Activated naive CD8-positive, alpha-beta T cell (primary cell): ENCODE measurements around the gene NCAM2.

Source experiments
- H3K27ac Mint-ChIP-seq: one replicate; pipeline ENCODE4 v1.8.0; 2021; ENCODE audit warnings: mixed read lengths
- H3K27me3 Mint-ChIP-seq: one replicate; pipeline ENCODE4 v1.8.0; 2021; ENCODE audit warnings: mixed read lengths
- H3K36me3 Mint-ChIP-seq: one replicate; pipeline ENCODE4 v1.8.0; 2021; ENCODE audit warnings: mixed read lengths
- H3K4me1 Mint-ChIP-seq: one replicate; pipeline ENCODE4 v1.8.0; 2021; ENCODE audit warnings: low read depth, mixed read lengths
- H3K4me3 Mint-ChIP-seq: one replicate; pipeline ENCODE4 v1.8.0; 2021; ENCODE audit warnings: mild to moderate bottlenecking, mixed read lengths
- H3K9me3 Mint-ChIP-seq: one replicate; pipeline ENCODE4 v1.8.0; 2021; ENCODE audit warnings: low read depth, mixed read lengths

Gene NCAM2

GRCh38 chr21:21230672-21231071 lies 232.5 kb downstream of the NCAM2 start:
- Mint-ChIP-seq H3K4me3 (no peak overlapping the region), H3K4me1 (no peaks in the 10 kb centered on the region), H3K27me3 (no peaks in the 10 kb centered on the region), H3K36me3 (no peaks in the 10 kb centered on the region), H3K27ac (no peak overlapping the region), H3K9me3 (no peaks in the 10 kb centered on the region)

- Mint-ChIP-seq H3K4me3 (no peak overlapping the region), H3K27ac (no peak overlapping the region)
Measured at GRCh38 chr21:21231913-21232312, 233.7 kb downstream of the NCAM2 start.

GRCh38 chr21:21232320-21232719 lies 234.1 kb downstream of the NCAM2 start:
- no peaks in the 10 kb centered on the region for H3K27me3 Mint-ChIP-seq
- H3K9me3 Mint-ChIP-seq, result no peaks in the 10 kb centered on the region
- H3K36me3 Mint-ChIP-seq, result no peaks in the 10 kb centered on the region
- H3K27ac Mint-ChIP-seq, result no peak overlapping the region
- no peak overlapping the region for H3K4me3 Mint-ChIP-seq
- H3K4me1 Mint-ChIP-seq, result no peaks in the 10 kb centered on the region

More at GRCh38 chr21:21231913-21232312, 233.7 kb downstream of the NCAM2 start:
- Mint-ChIP-seq H3K36me3 (no peaks in the 10 kb centered on the region), H3K9me3 (no peaks in the 10 kb centered on the region), H3K27me3 (no peaks in the 10 kb centered on the region), H3K4me1 (no peaks in the 10 kb centered on the region)

DNA sequence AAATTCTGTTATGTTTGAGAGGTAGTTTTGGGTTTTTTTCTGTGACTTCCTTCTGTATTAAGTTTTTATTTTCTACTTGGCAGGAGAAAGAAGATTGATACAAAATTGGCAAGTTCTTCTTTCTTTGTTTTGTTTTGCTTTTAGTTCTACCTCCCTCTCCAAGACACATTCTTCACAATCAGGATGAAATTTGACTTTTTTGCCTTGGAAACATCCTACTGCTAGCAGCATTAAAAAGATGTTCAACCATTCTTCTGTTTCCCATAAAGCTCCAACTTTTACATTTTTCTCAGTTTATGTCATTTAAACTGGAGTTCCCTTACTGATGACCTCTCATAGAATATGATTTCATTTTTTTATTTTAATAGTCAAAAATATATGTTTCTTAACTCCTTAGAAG lies 234.8 kb downstream of the NCAM2 start:
- Mint-ChIP-seq H3K4me3 (no peak overlapping the region), H3K27ac (no peak overlapping the region), H3K36me3 (no peaks in the 10 kb centered on the region), H3K27me3 (no peaks in the 10 kb centered on the region), H3K4me1 (no peaks in the 10 kb centered on the region), H3K9me3 (no peaks in the 10 kb centered on the region)

GRCh38 chr21:21236996-21237395 lies 238.8 kb downstream of the NCAM2 start:
- Mint-ChIP-seq H3K27me3 (no peaks in the 10 kb centered on the region), H3K36me3 (no peaks in the 10 kb centered on the region), H3K4me1 (no peaks in the 10 kb centered on the region), H3K4me3 (no peak overlapping the region), H3K27ac (no peak overlapping the region), H3K9me3 (no peaks in the 10 kb centered on the region)

- Mint-ChIP-seq H3K4me3 (no peak overlapping the region), H3K4me1 (no peaks in the 10 kb centered on the region), H3K9me3 (peaks cover 5% of the 10 kb centered on the region), H3K27ac (no peak overlapping the region), H3K36me3 (no peaks in the 10 kb centered on the region), H3K27me3 (no peaks in the 10 kb centered on the region)
Measured at GRCh38 chr21:21238629-21239400, 240.6 kb downstream of the NCAM2 start.

GRCh38 chr21:21241391-21241790 lies 243.2 kb downstream of the NCAM2 start:
- Mint-ChIP-seq H3K9me3 (peaks cover 5% of the 10 kb centered on the region), H3K4me3 (no peak overlapping the region), H3K36me3 (no peaks in the 10 kb centered on the region), H3K27me3 (no peaks in the 10 kb centered on the region), H3K27ac (no peak overlapping the region), H3K4me1 (no peaks in the 10 kb centered on the region)

DNA sequence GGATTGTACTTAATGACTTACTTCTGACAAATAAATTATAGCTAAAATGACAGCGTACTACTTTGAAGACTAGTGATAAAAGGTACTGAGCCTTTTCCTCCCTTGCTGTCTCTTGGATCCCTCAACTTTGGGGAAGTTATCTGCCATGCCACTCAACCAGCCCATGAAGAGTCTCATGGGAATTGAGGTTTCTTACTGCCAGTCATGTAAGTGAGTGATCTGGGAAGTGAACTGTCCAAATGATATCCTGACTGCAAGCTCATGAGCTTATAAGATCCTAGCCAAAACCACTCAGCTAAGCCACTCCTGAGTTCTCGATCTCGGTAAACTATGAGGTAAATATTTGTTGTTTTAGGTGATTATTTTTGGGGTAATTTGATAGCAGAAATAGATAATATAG lies 247.8 kb downstream of the NCAM2 start:
- H3K36me3 Mint-ChIP-seq, result no peaks in the 10 kb centered on the region
- no peaks in the 10 kb centered on the region for H3K27me3 Mint-ChIP-seq
- H3K27ac Mint-ChIP-seq, result no peak overlapping the region
- H3K4me1 Mint-ChIP-seq, result no peaks in the 10 kb centered on the region
- H3K9me3 Mint-ChIP-seq, result peaks cover 5% of the 10 kb centered on the region
- H3K4me3 Mint-ChIP-seq, result no peak overlapping the region

DNA sequence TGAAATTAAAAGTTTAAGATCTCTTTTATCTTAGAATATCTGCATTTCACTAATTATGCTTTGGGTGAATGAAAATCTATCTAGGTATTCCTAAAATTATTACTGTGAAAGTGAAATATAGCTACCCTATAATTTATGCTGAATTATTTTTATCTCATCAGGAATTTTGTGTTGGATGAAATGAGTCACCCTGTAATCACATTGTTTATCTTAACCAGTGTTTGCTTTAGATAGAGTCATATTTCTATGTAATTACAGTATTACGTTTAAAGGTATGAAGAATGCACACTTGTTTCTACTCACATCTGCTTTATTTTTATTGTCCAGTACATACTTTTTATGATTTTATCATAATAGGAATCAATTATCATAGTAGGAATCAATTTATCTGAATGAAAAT lies 249.2 kb downstream of the NCAM2 start:
- no peaks in the 10 kb centered on the region for H3K27me3 Mint-ChIP-seq
- no peaks in the 10 kb centered on the region for H3K4me1 Mint-ChIP-seq
- H3K36me3 Mint-ChIP-seq, result no peaks in the 10 kb centered on the region
- H3K4me3 Mint-ChIP-seq, result no peak overlapping the region
- H3K9me3 Mint-ChIP-seq, result peaks cover 3% of the 10 kb centered on the region
- no peak overlapping the region for H3K27ac Mint-ChIP-seq

DNA sequence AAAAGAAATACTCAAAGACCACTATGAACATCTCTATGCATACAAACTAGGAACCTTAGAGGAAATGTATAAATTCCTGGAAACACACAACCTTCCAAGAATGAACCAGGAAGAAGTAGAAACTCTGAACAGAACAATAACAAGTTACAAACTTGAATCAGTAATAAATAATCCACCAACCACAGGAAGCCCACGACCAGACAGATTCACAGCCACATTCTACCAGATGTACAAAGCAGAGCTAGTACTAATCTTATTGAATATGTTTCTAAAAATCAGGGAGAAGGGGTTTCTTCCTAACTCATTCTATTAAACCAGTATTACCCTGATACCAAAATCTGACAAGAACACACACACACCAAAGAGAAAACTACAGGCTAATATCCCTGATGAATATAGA lies 263.8 kb downstream of the NCAM2 start:
- H3K36me3 Mint-ChIP-seq, result no peaks in the 10 kb centered on the region
- peaks cover 5% of the 10 kb centered on the region for H3K9me3 Mint-ChIP-seq
- no peak overlapping the region for H3K4me3 Mint-ChIP-seq
- no peaks in the 10 kb centered on the region for H3K27me3 Mint-ChIP-seq
- no peaks in the 10 kb centered on the region for H3K4me1 Mint-ChIP-seq
- H3K27ac Mint-ChIP-seq, result no peak overlapping the region

DNA sequence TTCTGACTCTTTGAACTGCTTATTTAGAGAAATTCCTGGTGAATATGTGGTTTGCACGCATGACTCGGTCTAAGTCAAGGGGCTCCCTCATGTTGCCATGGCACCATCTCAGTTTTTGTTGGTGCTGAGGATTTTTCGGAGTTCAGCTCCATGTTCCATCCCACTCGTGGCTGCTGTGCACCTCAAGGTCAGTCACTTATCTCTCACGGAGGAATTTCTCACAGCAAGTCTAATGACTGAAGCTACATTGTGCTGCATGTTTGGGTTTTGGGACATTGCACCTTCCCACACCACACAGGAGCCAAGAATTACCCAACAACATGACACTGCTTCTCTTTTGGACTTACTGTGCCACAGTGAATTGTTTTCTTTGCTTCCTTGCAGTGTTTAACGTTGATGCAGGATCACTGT lies 269.9 kb downstream of the NCAM2 start:
- no peaks in the 10 kb centered on the region for H3K27me3 Mint-ChIP-seq
- no peak overlapping the region for H3K27ac Mint-ChIP-seq
- H3K9me3 Mint-ChIP-seq, result peaks cover 5% of the 10 kb centered on the region
- H3K4me3 Mint-ChIP-seq, result no peak overlapping the region
- no peaks in the 10 kb centered on the region for H3K36me3 Mint-ChIP-seq
- H3K4me1 Mint-ChIP-seq, result no peaks in the 10 kb centered on the region

DNA sequence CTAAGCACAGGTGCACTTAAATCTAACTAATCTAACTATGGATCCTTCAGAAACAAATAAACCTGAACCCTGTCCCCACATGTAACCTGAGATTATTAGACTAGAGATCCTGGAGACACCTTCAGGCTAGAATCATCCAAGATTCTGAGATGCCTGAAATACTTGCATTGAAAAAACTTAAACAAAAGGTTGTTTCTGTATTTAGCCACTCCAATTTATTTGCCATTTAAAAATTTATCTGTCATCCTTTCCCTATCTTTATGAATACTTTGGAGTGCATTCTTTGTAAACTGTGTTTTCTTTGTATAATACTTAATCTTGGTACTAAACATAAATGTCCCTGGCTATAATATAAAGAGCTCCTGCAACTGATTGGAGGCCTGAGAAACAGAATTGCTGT lies 270.7 kb downstream of the NCAM2 start:
- Mint-ChIP-seq H3K27me3 (no peaks in the 10 kb centered on the region), H3K9me3 (peaks cover 2% of the 10 kb centered on the region), H3K27ac (no peak overlapping the region)

GRCh38 chr21:21279193-21279901 lies 281.1 kb downstream of the NCAM2 start:
- H3K4me3 Mint-ChIP-seq, result no peak overlapping the region
- H3K27ac Mint-ChIP-seq, result no peak overlapping the region
- no peaks in the 10 kb centered on the region for H3K36me3 Mint-ChIP-seq

More for the DNA sequence above, 270.7 kb downstream of the NCAM2 start:
- Mint-ChIP-seq H3K4me1 (no peaks in the 10 kb centered on the region), H3K4me3 (no peak overlapping the region), H3K36me3 (no peaks in the 10 kb centered on the region)

DNA sequence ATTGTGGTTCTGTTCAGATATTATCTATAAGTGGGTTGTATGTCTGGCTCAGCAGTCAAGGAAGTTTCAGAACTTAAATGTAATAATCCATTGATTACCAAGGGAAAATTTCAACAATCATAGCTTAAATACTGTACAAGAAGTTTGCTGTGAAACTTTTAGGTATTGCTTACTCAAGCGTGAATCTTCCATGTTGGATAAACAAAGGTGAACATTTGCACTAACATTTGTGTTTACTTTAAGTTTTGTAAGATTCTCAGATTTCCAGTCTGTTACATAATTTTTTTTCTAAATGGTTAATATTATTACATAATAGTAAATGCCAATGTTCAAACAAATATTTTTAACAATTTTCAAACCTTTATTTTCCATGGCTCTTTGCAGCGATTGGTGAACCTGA lies 285.6 kb downstream of the NCAM2 start:
- H3K4me1 Mint-ChIP-seq, result no peaks in the 10 kb centered on the region

More at GRCh38 chr21:21279193-21279901, 281.1 kb downstream of the NCAM2 start:
- H3K27me3 Mint-ChIP-seq, result no peaks in the 10 kb centered on the region
- no peaks in the 10 kb centered on the region for H3K4me1 Mint-ChIP-seq
- H3K9me3 Mint-ChIP-seq, result peaks cover 10% of the 10 kb centered on the region

DNA sequence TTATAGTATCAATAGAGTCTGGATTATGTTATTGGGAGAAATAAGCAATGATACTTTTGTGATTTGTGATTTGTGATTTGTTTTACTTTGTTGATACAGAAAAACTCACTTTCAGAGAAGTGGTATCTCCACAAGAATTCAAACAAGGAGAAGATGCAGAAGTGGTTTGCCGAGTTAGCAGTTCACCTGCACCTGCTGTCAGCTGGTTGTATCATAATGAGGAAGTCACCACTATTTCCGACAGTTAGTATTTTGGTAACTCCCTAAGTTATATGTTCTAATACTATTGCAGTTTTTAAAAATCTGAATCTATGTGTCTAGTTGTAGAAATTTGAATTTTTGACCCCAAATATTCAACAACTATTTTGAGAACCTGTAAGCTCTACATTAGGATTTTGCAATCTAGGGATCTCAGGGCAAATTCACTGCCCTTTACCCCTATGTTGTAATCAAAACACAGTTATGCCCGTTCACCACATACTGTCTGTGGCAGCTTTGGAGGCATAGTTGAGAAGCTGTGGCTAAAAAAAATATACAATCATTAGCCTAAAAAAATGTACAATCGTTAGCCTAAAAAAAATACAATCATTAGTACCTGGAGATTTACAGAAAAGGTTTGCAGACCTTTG lies 288.1 kb downstream of the NCAM2 start:
- Mint-ChIP-seq H3K4me3 (no peak overlapping the region), H3K27ac (no peak overlapping the region), H3K36me3 (no peaks in the 10 kb centered on the region), H3K9me3 (peaks cover 4% of the 10 kb centered on the region), H3K4me1 (no peaks in the 10 kb centered on the region), H3K27me3 (no peaks in the 10 kb centered on the region)

More for the DNA sequence above, 285.6 kb downstream of the NCAM2 start:
- H3K27me3 Mint-ChIP-seq, result no peaks in the 10 kb centered on the region
- H3K36me3 Mint-ChIP-seq, result no peaks in the 10 kb centered on the region
- peaks cover 4% of the 10 kb centered on the region for H3K9me3 Mint-ChIP-seq
- no peak overlapping the region for H3K27ac Mint-ChIP-seq
- no peak overlapping the region for H3K4me3 Mint-ChIP-seq
